GM12878 (cell line): ENCODE measurements around the gene SLC43A1.

Experiments used
- CTCF ChIP-seq, 3 experiments: IDR thresholded peaks in 2 of 3; conservative IDR thresholded peaks in 1 of 3; 2 replicates each; pipeline ENCODE4 v1.5.1; 2011; ENCODE audit warnings: low read depth in 3 of 3, low read length in 3 of 3, mild to moderate bottlenecking in 3 of 3, control low read depth in 2 of 3, moderate library complexity in 2 of 3, inconsistent platforms in 1 of 3, mixed read lengths in 1 of 3; ENCODE audit not compliant: control insufficient read depth in 2 of 3, insufficient read depth in 1 of 3; ENCODE audit errors: extremely low read depth in 1 of 3
- EZH2 ChIP-seq: IDR thresholded peaks from 2 replicates; pipeline ENCODE4 v1.6.1; 2012; ENCODE audit warnings: low read depth, mild to moderate bottlenecking, control low read depth, inconsistent platforms, low read length, borderline replicate concordance; ENCODE audit not compliant: control insufficient read depth
- IRF3 ChIP-seq: fragments of 450-650 bp; IDR thresholded peaks from 2 replicates; pipeline ENCODE4 v1.6.1; 2014; ENCODE audit warnings: mild to moderate bottlenecking
- KDM1A ChIP-seq: fragments of 200-600 bp; sonication (generic); IDR thresholded peaks from 2 replicates; pipeline ENCODE4 v1.6.1; 2016; ENCODE audit warnings: borderline replicate concordance
- MXI1 ChIP-seq: fragments of 150-350 bp; IDR thresholded peaks from 2 replicates; pipeline ENCODE4 v1.6.1; 2011; ENCODE audit warnings: low read depth, mild to moderate bottlenecking, inconsistent platforms, low read length, improper control_type of control experiment
- NR2C1 ChIP-seq: fragments of 450-650 bp; IDR thresholded peaks from 2 replicates; pipeline ENCODE4 v1.6.1; 2017; ENCODE audit warnings: antibody characterized with exemption, mild to moderate bottlenecking, moderate library complexity
- NR2C2 ChIP-seq: IDR thresholded peaks from 2 replicates; pipeline ENCODE4 v1.6.1; 2011; ENCODE audit warnings: borderline replicate concordance, low read depth; ENCODE audit not compliant: control insufficient read depth, insufficient read length
- PKNOX1 ChIP-seq: fragments of 450-650 bp; IDR thresholded peaks from 2 replicates; pipeline ENCODE4 v1.6.1; 2016; ENCODE audit warnings: mild to moderate bottlenecking
- POLR2A ChIP-seq: IDR thresholded peaks from 2 replicates; pipeline ENCODE4 v1.6.1; 2011; ENCODE audit warnings: low read depth, mild to moderate bottlenecking, low read length
- POLR2AphosphoS5 ChIP-seq: IDR thresholded peaks from 2 replicates; pipeline ENCODE4 v1.6.1; 2011; ENCODE audit warnings: mild to moderate bottlenecking, low read length, inconsistent platforms
- RAD21 ChIP-seq: IDR thresholded peaks from 2 replicates; pipeline ENCODE4 v1.6.1; 2011; ENCODE audit warnings: mild to moderate bottlenecking, low read depth, low read length, moderate library complexity; ENCODE audit not compliant: insufficient read depth
- SREBF2 ChIP-seq: IDR thresholded peaks from 2 replicates; pipeline ENCODE4 v1.6.1; 2012; ENCODE audit warnings: mild to moderate bottlenecking, low read length
- ZBTB33 ChIP-seq: fragments of 450-650 bp; IDR thresholded peaks from 2 replicates; pipeline ENCODE4 v1.6.1; 2017; ENCODE audit warnings: mild to moderate bottlenecking

- TF ChIP-seq CTCF (IDR thresholded peaks at IDR 0.05 in 2 of 3, conservative IDR thresholded peaks at IDR 0.05 in 1 of 3; ENCODE audit: control insufficient read depth in 2 of 3, extremely low read depth in 1 of 3, insufficient read depth in 1 of 3, low read depth in 3 of 3, low read length in 3 of 3) = no peak
- TF ChIP-seq ZBTB33 = no peak
- no peak for TF ChIP-seq IRF3
- no peak for TF ChIP-seq MXI1
- no peak for TF ChIP-seq SREBF2
- no peak for TF ChIP-seq POLR2AphosphoS5
- no peak for TF ChIP-seq POLR2A
- TF ChIP-seq NR2C2 = no peak
- TF ChIP-seq EZH2 = no peak
- TF ChIP-seq PKNOX1 = no peak
- TF ChIP-seq NR2C1 = no peak
- TF ChIP-seq KDM1A = no peak
- TF ChIP-seq RAD21 = no peak
Observed at GRCh38 chr11:57500926-57501325, 14.6 kb downstream of the SLC43A1 start.
